Keratinocyte (primary cell): Measurements from ENCODE around the gene SLC25A21. TPM values are rescaled to one million over a fixed set of nuclear protein-coding genes. Genes with fewer than 3 reads are reported as not detected.

Experiments used
- DNase-seq: peaks from one replicate; pipeline ENCODE4 v3.0.0-alpha.2; 2011; ENCODE audit warnings: low read depth, missing footprints, low spot score
- FAIRE-seq: peaks from 2 replicates; lab custom pipeline; 2011; peaks lifted over from hg19 to GRCh38; lab: Jason Lieb, UNC
- H2AFZ ChIP-seq: 2 replicates; pipeline ENCODE4 v1.6.0; 2012; ENCODE audit warnings: low read length, control low read depth, inconsistent platforms; ENCODE audit not compliant: control insufficient read depth
- H3K27ac ChIP-seq: 2 replicates; pipeline ENCODE4 v1.5.1; 2011; ENCODE audit warnings: low read length; ENCODE audit not compliant: control insufficient read depth, insufficient read depth
- H3K27me3 ChIP-seq: 3 replicates; pipeline ENCODE4 v1.6.0; 2011; ENCODE audit warnings: low read length; ENCODE audit not compliant: control insufficient read depth, insufficient read depth; ENCODE audit errors: extremely low read depth
- H3K36me3 ChIP-seq, 2 experiments: 2 replicates in 1 of 2; 3 replicates in 1 of 2; pipeline ENCODE4 v1.5.1; 2011; ENCODE audit warnings: low read length in 2 of 2, mild to moderate bottlenecking in 1 of 2; ENCODE audit not compliant: control insufficient read depth in 2 of 2, insufficient read depth in 2 of 2; ENCODE audit errors: extremely low read depth in 1 of 2
- H3K4me1 ChIP-seq: 3 replicates; pipeline ENCODE4 v1.5.1; 2011; ENCODE audit warnings: low read length; ENCODE audit not compliant: control insufficient read depth, insufficient read depth; ENCODE audit errors: extremely low read depth
- H3K4me2 ChIP-seq: 3 replicates; pipeline ENCODE4 v1.6.0; 2011; ENCODE audit warnings: low read depth, low read length; ENCODE audit not compliant: control insufficient read depth, insufficient read depth; ENCODE audit errors: extremely low read depth
- H3K4me3 ChIP-seq, 3 experiments: fragments of 200-600 bp in 1 of 3; sonication (generic) in 1 of 3; 2 replicates in 2 of 3; 3 replicates in 1 of 3; pipeline ENCODE4 v1.5.1; 2011 to 2016; ENCODE audit warnings: low read length in 3 of 3, mild to moderate bottlenecking in 3 of 3, control low read depth in 2 of 3, inconsistent platforms in 1 of 3, low read depth in 1 of 3, mixed read lengths in 1 of 3, mixed run types in 1 of 3, moderate library complexity in 1 of 3; ENCODE audit not compliant: control insufficient read depth in 2 of 3, insufficient read depth in 2 of 3; ENCODE audit errors: extremely low read depth in 1 of 3
- H3K79me2 ChIP-seq: 2 replicates; pipeline ENCODE4 v1.6.0; 2012; ENCODE audit warnings: low read length; ENCODE audit not compliant: control insufficient read depth, insufficient read depth
- H3K9ac ChIP-seq: 3 replicates; pipeline ENCODE4 v1.6.0; 2011; ENCODE audit warnings: low read length; ENCODE audit not compliant: control insufficient read depth, insufficient read depth; ENCODE audit errors: extremely low read depth
- H3K9me1 ChIP-seq: 3 replicates; pipeline ENCODE4 v1.6.0; 2011; ENCODE audit warnings: low read length; ENCODE audit not compliant: control insufficient read depth, insufficient read depth; ENCODE audit errors: extremely low read depth
- H3K9me3 ChIP-seq: 2 replicates; pipeline ENCODE4 v1.5.1; 2012; ENCODE audit warnings: low read depth, low read length; ENCODE audit not compliant: control insufficient read depth
- H4K20me1 ChIP-seq: 3 replicates; pipeline ENCODE4 v1.6.0; 2011; ENCODE audit warnings: low read length; ENCODE audit not compliant: control insufficient read depth, insufficient read depth; ENCODE audit errors: extremely low read depth
- CTCF ChIP-seq, 3 experiments: IDR thresholded peaks in 1 of 3; conservative IDR thresholded peaks in 1 of 3; optimal IDR thresholded peaks in 1 of 3; 2 replicates in 2 of 3; 3 replicates in 1 of 3; pipeline versions ENCODE3 to v1.5.1; 2011; ENCODE audit warnings: low read length in 3 of 3, mild to moderate bottlenecking in 3 of 3, moderate library complexity in 2 of 3, control low read depth in 1 of 3, inconsistent platforms in 1 of 3; ENCODE audit not compliant: insufficient read depth in 2 of 3; ENCODE audit errors: extremely low read depth in 1 of 3
- EZH2 ChIP-seq: IDR thresholded peaks from one replicate; pipeline ENCODE4 v1.6.1; 2012; ENCODE audit warnings: inconsistent platforms, mild to moderate bottlenecking, low read length, moderate library complexity
- dilution Hi-C: fragments of 300-500 bp; cut with MboI; formaldehyde crosslinking; loops from one replicate; pipeline ENCODE4 v1.7.0; 2020; ENCODE audit warnings: low sequenced_read_pairs; ENCODE audit not compliant: extremely low pct_ligation_motif_present
- polyA plus RNA-seq, 5 experiments: library from polyadenylated mRNA; depleted of rRNA in 3 of 5; stranded (reverse) in 3 of 5; stranded (forward) in 1 of 5; unstranded in 1 of 5; fragments of >200 nt; gene quantifications; 1 replicate in 1 of 5; 2 replicates in 3 of 5; 3 replicates in 1 of 5; pipeline versions ENCODE4 v1.2.1 to v1.2.3, GENCODE V29; 2011 to 2012; ENCODE audit warnings: missing spikeins in 2 of 5, low read depth in 1 of 5, low replicate concordance in 1 of 5

SLC25A21 gene
- polyA plus RNA-seq, 1 donor (not counting 4 experiments of a cell fraction or from before 2014, with no cell fraction given), result 0.66 TPM

- TF ChIP-seq CTCF (optimal IDR thresholded peaks at IDR 0.05 in 1 of 3, IDR thresholded peaks at IDR 0.05 in 1 of 3, conservative IDR thresholded peaks at IDR 0.05 in 1 of 3; ENCODE audit: extremely low read depth in 1 of 3, insufficient read depth in 2 of 3, low read length in 3 of 3), result no peak
- TF ChIP-seq EZH2, result no peak
- Histone ChIP-seq H2AFZ (no peak overlapping the region), H3K4me3 (no peak overlapping the region), H4K20me1 (no peaks in the 10 kb centered on the region), H3K36me3 (no peaks in the 10 kb centered on the region), H3K9me1 (no peaks in the 10 kb centered on the region), H3K79me2 (no peaks in the 10 kb centered on the region), H3K27me3 (no peaks in the 10 kb centered on the region), H3K9ac (no peak overlapping the region), H3K9me3 (no peaks in the 10 kb centered on the region), H3K4me2 (no peak overlapping the region), H3K4me1 (no peaks in the 10 kb centered on the region), H3K27ac (no peak overlapping the region)
- dilution Hi-C loops, result no loop called here
- FAIRE-seq, result no peak
- no peak for DNase-seq
Observed at GRCh38 chr14:37179896-37180502, 7.6 kb upstream of the SLC25A21 start.

GRCh38 chr14:37172936-37173614 lies 669 bp upstream of the SLC25A21 start:
- H3K79me2 ChIP-seq, result no peaks in the 10 kb centered on the region
- no peaks in the 10 kb centered on the region for H3K36me3 ChIP-seq
- H3K9me1 ChIP-seq, result no peaks in the 10 kb centered on the region
- H3K27ac ChIP-seq, result peak overlapping the region; percentile 84
- no peak for DNase-seq
- no peaks in the 10 kb centered on the region for H4K20me1 ChIP-seq
- no peak for FAIRE-seq
- peak overlapping the region; percentile 93 for H3K9ac ChIP-seq
- peaks cover 10% of the 10 kb centered on the region for H3K4me1 ChIP-seq
- no peaks in the 10 kb centered on the region for H3K27me3 ChIP-seq
- dilution Hi-C loops, result no loop called here
- peak overlapping the region; percentile 99 for H2AFZ ChIP-seq
- no peaks in the 10 kb centered on the region for H3K9me3 ChIP-seq
- no peak for TF ChIP-seq EZH2
- TF ChIP-seq CTCF (optimal IDR thresholded peaks at IDR 0.05 in 1 of 3, IDR thresholded peaks at IDR 0.05 in 1 of 3, conservative IDR thresholded peaks at IDR 0.05 in 1 of 3; ENCODE audit: extremely low read depth in 1 of 3, insufficient read depth in 2 of 3, low read length in 3 of 3), result no peak
- H3K4me3 ChIP-seq, result peak overlapping the region; percentile 68 to 94 (median 93)
- peak overlapping the region; percentile 97 for H3K4me2 ChIP-seq
